ENCODE results near the gene C16orf89. TPM values are rescaled to one million over a fixed set of nuclear protein-coding genes. Genes with fewer than 3 reads are reported as not detected.

C16orf89 gene
- total RNA-seq, 3 donors from 2014 or later (not counting 1 experiment from before 2014, with no cell fraction given), result not detected

GRCh38 chr16:5024632-5025031, 41.1 kb downstream of the C16orf89 start:
- 86% methylated on average over 4 of the region's 4 CpGs for WGBS (ENCODE audit: insufficient coverage)
- intact Hi-C loops (cut with micrococcal nuclease), result no loop called here
- TF ChIP-seq, protein P1, sequence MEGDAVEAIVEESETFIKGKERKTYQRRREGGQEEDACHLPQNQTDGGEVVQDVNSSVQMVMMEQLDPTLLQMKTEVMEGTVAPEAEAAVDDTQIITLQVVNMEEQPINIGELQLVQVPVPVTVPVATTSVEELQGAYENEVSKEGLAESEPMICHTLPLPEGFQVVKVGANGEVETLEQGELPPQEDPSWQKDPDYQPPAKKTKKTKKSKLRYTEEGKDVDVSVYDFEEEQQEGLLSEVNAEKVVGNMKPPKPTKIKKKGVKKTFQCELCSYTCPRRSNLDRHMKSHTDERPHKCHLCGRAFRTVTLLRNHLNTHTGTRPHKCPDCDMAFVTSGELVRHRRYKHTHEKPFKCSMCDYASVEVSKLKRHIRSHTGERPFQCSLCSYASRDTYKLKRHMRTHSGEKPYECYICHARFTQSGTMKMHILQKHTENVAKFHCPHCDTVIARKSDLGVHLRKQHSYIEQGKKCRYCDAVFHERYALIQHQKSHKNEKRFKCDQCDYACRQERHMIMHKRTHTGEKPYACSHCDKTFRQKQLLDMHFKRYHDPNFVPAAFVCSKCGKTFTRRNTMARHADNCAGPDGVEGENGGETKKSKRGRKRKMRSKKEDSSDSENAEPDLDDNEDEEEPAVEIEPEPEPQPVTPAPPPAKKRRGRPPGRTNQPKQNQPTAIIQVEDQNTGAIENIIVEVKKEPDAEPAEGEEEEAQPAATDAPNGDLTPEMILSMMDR (IDR thresholded peaks at IDR 0.05), result no peak
- Histone ChIP-seq H3K9me3 (ENCODE audit: control insufficient read depth, insufficient read depth, low read length) (no peaks in the 10 kb centered on the region), H3K4me1 (ENCODE audit: control insufficient read depth, insufficient read depth, low read length) (no peaks in the 10 kb centered on the region), H3K27ac (ENCODE audit: low read length) (no peak overlapping the region), H3K36me3 (ENCODE audit: control insufficient read depth, insufficient read depth, low read length) (peaks cover 8% of the 10 kb centered on the region), H3K27me3 (ENCODE audit: control insufficient read depth, insufficient read depth, low read length) (no peaks in the 10 kb centered on the region), H3K4me3 (ENCODE audit: low read length) (no peak overlapping the region)
- ATAC-seq (no peak), DNase-seq (no peak)
- Mint-ChIP-seq H3K27ac (no peak overlapping the region), H3K4me3 (no peak overlapping the region), H3K9me3 (no peaks in the 10 kb centered on the region), H3K4me1 (no peaks in the 10 kb centered on the region), H3K27me3 (ENCODE audit: low read depth in 2 of 2) (no peaks in the 10 kb centered on the region), H3K36me3 (no peaks in the 10 kb centered on the region)

- DNase-seq, result no peak
- H3K4me3 Mint-ChIP-seq, result no peak overlapping the region
- no peak overlapping the region for H3K4me3 ChIP-seq (ENCODE audit: low read length)
- WGBS (ENCODE audit: insufficient coverage), result 90% methylated on average over 6 of the region's 6 CpGs
- no peaks in the 10 kb centered on the region for H3K4me1 Mint-ChIP-seq
- intact Hi-C loops (cut with micrococcal nuclease), result no loop called here
- no peaks in the 10 kb centered on the region for H3K27me3 ChIP-seq (ENCODE audit: control insufficient read depth, insufficient read depth, low read length)
- H3K27me3 Mint-ChIP-seq (ENCODE audit: low read depth in 2 of 2), result no peaks in the 10 kb centered on the region
- peaks cover 4% of the 10 kb centered on the region for H3K36me3 ChIP-seq (ENCODE audit: control insufficient read depth, insufficient read depth, low read length)
- H3K36me3 Mint-ChIP-seq, result no peaks in the 10 kb centered on the region
- H3K27ac Mint-ChIP-seq, result no peak overlapping the region
- no peaks in the 10 kb centered on the region for H3K9me3 ChIP-seq (ENCODE audit: control insufficient read depth, insufficient read depth, low read length)
- TF ChIP-seq, protein P1 (IDR thresholded peaks at IDR 0.05), result no peak
- no peak overlapping the region for H3K27ac ChIP-seq (ENCODE audit: low read length)
- H3K4me1 ChIP-seq (ENCODE audit: control insufficient read depth, insufficient read depth, low read length), result no peaks in the 10 kb centered on the region
- H3K9me3 Mint-ChIP-seq, result no peaks in the 10 kb centered on the region
- ATAC-seq, result no peak
Observed at GRCh38 chr16:5022521-5022920, 43.2 kb downstream of the C16orf89 start.

- intact Hi-C loops (cut with micrococcal nuclease), result no loop called here
- Histone ChIP-seq H3K27me3 (ENCODE audit: control insufficient read depth, insufficient read depth, low read length) (no peaks in the 10 kb centered on the region), H3K4me1 (ENCODE audit: control insufficient read depth, insufficient read depth, low read length) (no peaks in the 10 kb centered on the region), H3K27ac (ENCODE audit: low read length) (no peak overlapping the region), H3K9me3 (ENCODE audit: control insufficient read depth, insufficient read depth, low read length) (no peaks in the 10 kb centered on the region), H3K4me3 (ENCODE audit: low read length) (no peak overlapping the region), H3K36me3 (ENCODE audit: control insufficient read depth, insufficient read depth, low read length) (no peaks in the 10 kb centered on the region)
- no peak overlapping the region for H3K4me3 Mint-ChIP-seq
- no peaks in the 10 kb centered on the region for H3K9me3 Mint-ChIP-seq
- DNase-seq, result no peak
- no peak for ATAC-seq
- H3K4me1 Mint-ChIP-seq, result no peaks in the 10 kb centered on the region
- no peaks in the 10 kb centered on the region for H3K36me3 Mint-ChIP-seq
- WGBS (ENCODE audit: insufficient coverage), result 81% methylated on average over 15 of the region's 15 CpGs
- H3K27ac Mint-ChIP-seq, result no peak overlapping the region
- no peaks in the 10 kb centered on the region for H3K27me3 Mint-ChIP-seq (ENCODE audit: low read depth in 2 of 2)
- TF ChIP-seq, protein P1 (IDR thresholded peaks at IDR 0.05), result no peak
Observed at GRCh38 chr16:5020551-5020950, 45.2 kb downstream of the C16orf89 start.

DNA sequence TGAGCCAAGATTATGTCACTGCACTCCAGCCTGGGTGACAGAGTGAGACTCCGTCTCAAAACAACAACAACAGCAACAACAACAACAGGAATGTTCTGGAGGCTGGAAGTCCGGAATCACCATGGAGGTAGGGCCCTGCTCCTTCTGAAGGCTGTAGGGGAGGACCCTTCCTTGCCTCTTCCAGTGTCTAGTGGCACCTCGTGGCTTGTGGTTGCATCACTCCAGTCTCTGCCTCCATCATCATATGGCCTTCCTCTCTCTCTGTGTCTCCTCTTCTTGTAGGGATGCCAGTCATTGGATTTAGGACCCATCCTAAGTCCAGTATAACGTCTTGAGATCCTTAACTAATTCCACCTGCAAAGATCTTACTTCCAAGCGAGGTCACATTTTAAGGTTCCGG, 46.0 kb downstream of the C16orf89 start:
- no peaks in the 10 kb centered on the region for H3K36me3 Mint-ChIP-seq
- no peaks in the 10 kb centered on the region for H3K4me1 Mint-ChIP-seq
- H3K4me3 Mint-ChIP-seq, result no peak overlapping the region
- ATAC-seq (no peak), DNase-seq (no peak)
- Histone ChIP-seq H3K27ac (ENCODE audit: low read length) (no peak overlapping the region), H3K27me3 (ENCODE audit: control insufficient read depth, insufficient read depth, low read length) (no peaks in the 10 kb centered on the region), H3K4me1 (ENCODE audit: control insufficient read depth, insufficient read depth, low read length) (no peaks in the 10 kb centered on the region), H3K36me3 (ENCODE audit: control insufficient read depth, insufficient read depth, low read length) (no peaks in the 10 kb centered on the region), H3K9me3 (ENCODE audit: control insufficient read depth, insufficient read depth, low read length) (no peaks in the 10 kb centered on the region), H3K4me3 (ENCODE audit: low read length) (no peak overlapping the region)
- TF ChIP-seq, protein P1 (IDR thresholded peaks at IDR 0.05), result no peak
- intact Hi-C loops (cut with micrococcal nuclease), result no loop called here
- no peak overlapping the region for H3K27ac Mint-ChIP-seq
- 78% methylated on average over 6 of the region's 6 CpGs for WGBS (ENCODE audit: insufficient coverage)
- H3K27me3 Mint-ChIP-seq (ENCODE audit: low read depth in 2 of 2), result no peaks in the 10 kb centered on the region
- H3K9me3 Mint-ChIP-seq, result no peaks in the 10 kb centered on the region

Measured in natural killer cell (primary cell).